NCI-H2107 (cell line): Measurements from ENCODE around the gene MYO10.
"Not testable (repeated sequence)": the region's sequence is repeated elsewhere in the genome, so short reads cannot be mapped to it uniquely, and the experiment has no call there.

Experiments used
- DNase-seq: peaks from one replicate; lab custom pipeline; 2025; lab: John Stamatoyannopoulos, UW

Gene MYO10

DNA sequence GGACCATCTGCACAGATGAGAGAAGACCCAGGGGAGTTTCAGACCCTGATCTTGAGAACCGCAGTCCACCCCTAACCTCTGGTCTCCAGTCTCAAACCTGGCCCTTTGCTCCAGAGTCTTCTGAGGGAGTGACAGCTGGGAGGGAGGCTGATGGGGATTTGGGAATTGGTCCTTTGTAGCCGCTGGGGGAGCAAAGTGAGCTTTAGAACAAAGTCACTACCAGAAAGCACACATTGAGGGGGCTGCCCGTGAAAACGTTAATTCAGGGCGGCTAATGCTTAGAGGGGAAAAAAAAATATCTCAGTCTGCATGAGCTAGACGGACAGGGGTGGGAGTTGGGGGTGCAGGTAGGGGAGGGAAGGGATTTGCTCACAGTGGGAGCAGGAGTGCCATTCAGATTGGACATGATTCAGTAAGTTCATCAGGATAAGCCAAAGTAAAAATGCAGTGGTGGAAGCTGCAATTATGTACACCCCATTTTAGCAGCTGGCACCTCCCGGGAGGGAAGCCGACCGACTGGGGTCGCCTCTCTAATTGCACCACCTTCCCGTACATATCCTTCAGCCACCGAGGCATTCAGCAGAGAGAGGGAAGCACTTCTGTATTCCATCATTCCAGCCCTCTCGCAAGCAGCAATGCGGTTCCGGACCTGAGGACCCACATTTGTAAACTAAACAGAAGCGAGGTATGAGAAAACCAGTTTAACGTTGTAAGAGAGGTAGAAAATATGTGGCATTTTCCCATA lies 195.8 kb downstream of the MYO10 start:
- no peak for DNase-seq

GRCh38 chr5:16738393-16738792 lies 197.7 kb downstream of the MYO10 start:
- DNase-seq = not testable (repeated sequence)

DNA sequence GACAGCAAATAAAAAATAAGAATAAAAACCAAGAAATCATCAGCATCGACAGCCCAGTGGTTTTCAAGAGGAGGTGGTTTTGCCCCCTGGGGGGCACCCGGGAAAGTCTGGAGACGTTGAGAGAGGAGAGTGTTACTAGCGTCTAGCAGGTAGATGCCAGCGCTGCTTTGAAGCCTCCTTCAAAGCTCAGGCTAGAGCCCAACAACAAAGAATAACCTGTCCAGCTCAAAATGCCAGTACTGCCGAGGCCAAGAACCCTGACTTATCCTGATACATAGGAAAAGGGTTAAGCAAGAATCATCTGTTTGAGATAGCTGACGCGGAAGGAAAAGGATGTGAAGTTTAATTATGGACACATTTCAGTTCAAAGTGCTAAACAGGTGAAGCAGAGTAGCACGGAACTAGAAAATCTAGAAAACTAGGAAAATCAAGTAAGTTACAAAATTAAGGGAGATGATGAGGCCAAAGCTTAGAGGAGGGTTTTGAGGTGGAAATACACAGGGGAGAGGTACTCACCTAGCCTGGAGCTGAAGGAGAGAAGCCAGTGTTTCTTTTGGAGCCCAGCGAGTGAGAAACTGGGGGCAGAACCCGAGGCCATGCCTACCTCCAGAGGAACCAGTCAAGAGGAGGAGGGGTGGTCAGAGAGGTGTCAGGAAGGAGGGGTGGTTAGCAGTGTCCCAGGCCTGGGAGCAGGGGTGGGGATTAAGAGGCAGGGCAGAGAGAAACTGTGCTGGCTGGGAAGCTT lies 198.3 kb downstream of the MYO10 start:
- no peak for DNase-seq

GRCh38 chr5:16737209-16737608 lies 198.9 kb downstream of the MYO10 start:
- no peak for DNase-seq

DNA sequence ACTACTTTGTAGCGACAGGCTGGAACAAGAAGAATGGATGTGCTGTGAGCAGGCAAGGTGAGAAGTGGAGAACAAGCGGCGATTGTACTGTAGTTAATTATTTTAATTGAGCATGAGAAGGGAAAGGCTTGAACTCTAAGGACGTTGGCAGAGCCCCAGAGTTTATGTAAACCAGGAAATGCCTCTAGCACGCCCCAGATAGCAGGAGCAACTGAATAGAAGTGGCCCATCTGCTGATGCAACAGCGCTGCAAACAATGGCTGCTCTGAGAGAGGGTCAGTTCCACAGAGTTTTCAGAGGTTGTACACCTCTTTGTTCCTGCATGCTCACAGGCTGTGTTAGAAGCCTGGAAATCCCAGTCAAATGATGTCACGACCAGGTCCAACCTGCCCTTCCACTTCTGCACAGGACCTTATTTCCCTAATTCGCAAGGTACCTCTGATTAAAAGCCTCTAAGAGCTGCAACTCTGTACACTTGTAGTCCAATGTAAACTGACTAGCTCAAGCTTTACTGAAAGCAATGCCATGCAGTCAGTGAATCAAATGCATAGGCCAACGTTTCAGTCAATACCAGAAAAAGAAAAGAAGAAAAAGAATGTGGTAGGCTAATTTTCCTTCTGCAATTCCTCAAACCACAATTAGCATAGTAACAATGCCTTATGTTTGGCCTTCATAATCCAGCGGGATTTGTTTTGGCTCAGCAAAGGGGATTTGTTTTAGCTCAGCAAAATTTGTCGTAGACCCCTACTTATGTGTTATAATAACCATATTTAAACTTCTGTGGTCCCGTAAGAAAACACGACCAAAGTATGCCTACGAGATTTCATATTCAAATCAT lies 199.7 kb downstream of the MYO10 start:
- DNase-seq = peak; percentile 22

GRCh38 chr5:16735101-16736060 lies 200.7 kb downstream of the MYO10 start:
- no peak for DNase-seq

- DNase-seq = no peak
Observed at GRCh38 chr5:16733331-16734006, 202.6 kb downstream of the MYO10 start.

DNA sequence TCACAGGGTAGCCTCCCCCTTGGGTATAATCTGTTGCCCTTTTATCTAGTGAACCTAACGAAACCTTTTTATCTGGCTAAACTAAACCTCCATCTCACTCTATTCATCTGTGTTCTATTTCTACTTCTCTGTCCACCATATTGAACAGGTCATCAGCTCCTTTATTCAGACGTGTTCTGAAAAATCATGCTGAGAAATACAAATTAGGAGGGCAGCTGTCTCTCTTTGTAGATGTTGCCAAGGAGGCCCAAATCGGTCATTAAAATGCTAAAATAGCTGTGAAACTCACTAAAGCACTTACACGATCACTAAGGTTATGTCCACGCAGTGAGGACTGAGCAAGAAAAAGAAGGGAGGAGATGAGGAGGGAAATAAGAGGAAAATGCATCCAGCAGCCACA lies 203.7 kb downstream of the MYO10 start:
- DNase-seq = no peak

- DNase-seq = no peak
Observed at GRCh38 chr5:16727755-16728325, 208.2 kb downstream of the MYO10 start.

- DNase-seq = no peak
Observed at GRCh38 chr5:16726538-16726946, 209.5 kb downstream of the MYO10 start.

DNA sequence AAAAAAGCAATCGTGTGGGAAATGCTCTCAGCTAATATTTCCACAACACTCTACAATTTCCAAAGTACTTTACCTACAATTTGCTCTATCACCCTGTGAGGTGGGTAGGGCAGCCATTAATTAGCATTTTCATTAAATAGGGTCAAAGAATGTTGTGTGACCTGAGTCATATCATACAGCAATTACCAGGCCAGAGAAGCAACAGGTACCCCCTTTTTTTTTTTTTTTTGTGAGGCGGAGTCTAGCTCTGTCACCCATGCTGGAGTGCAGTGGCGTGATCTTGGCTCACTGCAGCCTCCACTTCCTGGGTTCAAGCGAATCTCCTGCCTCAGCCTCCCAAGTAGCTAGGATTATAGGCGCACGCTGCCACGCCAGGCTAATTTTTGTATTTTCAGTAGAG lies 210.5 kb downstream of the MYO10 start:
- no peak for DNase-seq

- DNase-seq = no peak
Observed at GRCh38 chr5:16723821-16724220, 212.3 kb downstream of the MYO10 start.

DNA sequence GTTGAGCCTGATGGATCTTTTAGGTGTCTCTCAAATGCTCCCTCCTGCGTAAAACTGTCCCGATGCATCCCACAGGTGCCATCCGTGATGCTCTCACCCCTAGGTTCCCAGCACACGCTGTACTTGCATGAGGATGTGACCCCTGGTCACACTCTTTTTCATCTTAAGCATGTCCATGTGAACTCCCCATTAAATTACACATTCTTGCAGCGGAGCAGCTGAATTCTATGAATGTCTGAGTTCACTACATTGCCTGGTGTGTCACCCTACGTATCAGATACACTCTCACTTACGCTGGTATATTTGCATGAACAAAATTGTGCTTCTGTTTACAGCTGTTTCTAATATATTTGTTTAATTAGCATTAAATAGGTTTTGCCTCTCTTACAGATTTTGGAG lies 214.0 kb downstream of the MYO10 start:
- no peak for DNase-seq

DNA sequence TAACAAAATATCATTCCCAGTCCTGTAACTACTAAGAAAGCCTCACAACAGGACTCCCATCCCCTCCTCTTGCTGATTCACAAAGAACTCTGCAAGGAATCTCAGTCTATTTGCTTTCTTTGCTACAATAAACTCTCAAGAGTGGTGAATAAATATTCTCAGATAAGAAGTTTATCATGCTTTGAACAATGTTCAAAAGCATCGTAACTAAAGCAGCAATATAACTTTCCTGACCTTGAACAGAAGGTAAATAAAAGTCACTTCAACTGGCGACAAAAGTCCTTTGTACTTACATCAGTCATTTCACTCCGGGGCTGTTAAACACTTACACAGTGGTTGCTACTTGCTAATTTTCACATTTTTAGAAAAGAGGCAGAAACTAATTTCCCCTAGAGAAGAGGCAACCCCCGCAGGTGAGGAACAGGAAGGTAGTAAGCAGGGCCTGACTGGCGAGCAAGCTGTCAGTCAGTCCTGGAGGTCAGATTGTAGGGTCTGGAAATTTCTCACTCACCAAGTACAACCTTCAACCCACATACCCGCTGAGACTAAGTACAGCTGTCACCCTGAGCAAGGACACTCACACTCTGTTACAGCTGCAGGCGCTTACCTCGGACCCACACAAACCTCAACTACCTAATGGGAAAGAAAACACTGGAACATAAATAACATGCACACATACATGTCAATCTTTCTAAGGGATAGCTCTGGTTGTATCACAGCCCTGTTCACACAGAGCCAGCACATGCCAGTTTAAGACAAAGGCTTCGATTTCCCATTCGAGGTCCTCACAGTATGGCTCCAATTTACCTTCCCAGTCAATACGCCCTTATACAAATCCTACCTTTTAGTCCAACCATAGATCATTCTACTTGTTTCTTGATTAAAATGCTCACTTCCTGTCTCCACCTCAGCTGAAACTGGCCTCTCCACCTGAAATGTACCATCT lies 214.7 kb downstream of the MYO10 start:
- DNase-seq = no peak

DNA sequence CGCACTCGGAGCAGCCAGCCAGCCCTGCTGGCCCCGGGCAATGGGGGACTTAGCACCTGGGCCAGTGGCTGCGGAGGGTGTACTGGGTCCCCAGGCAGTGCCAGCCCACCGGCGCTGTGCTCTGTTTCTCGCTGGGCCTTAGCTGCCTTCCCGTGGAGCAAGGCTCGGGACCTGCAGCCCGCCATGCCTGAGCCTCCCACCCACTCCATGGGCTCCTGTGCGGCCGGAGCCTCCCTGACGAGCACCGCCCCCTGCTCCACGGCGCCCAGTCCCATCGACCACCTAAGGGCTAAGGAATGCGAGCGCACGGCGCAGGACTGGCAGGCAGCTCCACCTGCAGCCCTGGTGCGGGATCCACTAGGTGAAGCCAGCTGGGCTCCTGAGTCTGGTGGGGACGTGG lies 218.1 kb downstream of the MYO10 start:
- not testable (repeated sequence) for DNase-seq

- no peak for DNase-seq
Observed at GRCh38 chr5:16713386-16713928, 222.6 kb downstream of the MYO10 start.

- no peak for DNase-seq
Observed at GRCh38 chr5:16712620-16713019, 223.5 kb downstream of the MYO10 start.

DNA sequence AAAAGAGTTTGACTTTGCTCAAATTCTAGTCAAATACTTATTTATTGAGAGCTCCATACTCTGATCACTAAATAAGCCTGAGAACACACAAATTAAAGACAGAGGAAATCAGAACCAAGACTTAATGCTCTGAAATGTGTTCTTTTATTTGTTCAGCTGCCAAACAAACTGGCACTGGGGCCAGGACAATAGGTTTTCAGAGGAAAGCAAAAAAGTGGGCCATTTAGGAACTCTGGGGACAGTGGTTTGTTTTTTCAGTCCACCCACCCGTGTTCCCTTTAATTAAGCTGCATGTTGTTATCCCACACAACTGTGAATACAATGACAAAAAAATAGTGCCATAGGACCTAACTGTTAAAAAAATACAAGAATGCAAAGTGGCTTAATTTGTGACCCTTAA lies 223.9 kb downstream of the MYO10 start:
- DNase-seq = no peak
